ENCODE results near the gene DEF6. TPM values are rescaled to one million over a fixed set of nuclear protein-coding genes. Genes with fewer than 3 reads are reported as not detected.

The DEF6 gene
- total and polyA plus RNA-seq, 11 donors, result 0.38 to 14.4 (median 1.1) TPM

- H3K4me3 ChIP-seq, result no peak overlapping the region
- H3K9me3 ChIP-seq, result no peaks in the 10 kb centered on the region
- H3K27me3 ChIP-seq, result no peaks in the 10 kb centered on the region
- DNase-seq (no peak), ATAC-seq (peak in 1 of 4 donors; percentile 4)
- peaks cover 0 to 51% (median 19%) of the 10 kb centered on the region in 12 donors for H3K4me1 ChIP-seq
- no peak for TF ChIP-seq CTCF (IDR thresholded peaks at IDR 0.05)
- no peak for TF ChIP-seq POLR2A (IDR thresholded peaks at IDR 0.05)
- WGBS, 4 donors, result 92 to 96% (median 95%) methylated on average over 3 of the region's 3 CpGs
- no peaks in the 10 kb centered on the region for H3K36me3 ChIP-seq
- intact Hi-C loops (cut with DNase I), result no loop called here
- H3K27ac ChIP-seq, result no peak overlapping the region
Observed at GRCh38 chr6:35251949-35252348, 45.7 kb upstream of the DEF6 start.

GRCh38 chr6:35253249-35253648 lies 44.4 kb upstream of the DEF6 start:
- Histone ChIP-seq H3K4me1 (peaks cover 0 to 49% (median 22%) of the 10 kb centered on the region in 12 donors), H3K27ac (no peak overlapping the region), H3K27me3 (no peaks in the 10 kb centered on the region), H3K9me3 (no peaks in the 10 kb centered on the region), H3K36me3 (no peaks in the 10 kb centered on the region), H3K4me3 (no peak overlapping the region)
- 87 to 96% (median 91%) methylated on average over 1 of the region's 1 CpG for WGBS, 4 donors
- ATAC-seq, result peak in 2 of 4 donors; percentile 6 to 25
- intact Hi-C loops (cut with DNase I), result no loop called here
- no peak for DNase-seq
- TF ChIP-seq POLR2A (IDR thresholded peaks at IDR 0.05) (no peak), CTCF (IDR thresholded peaks at IDR 0.05) (no peak)

GRCh38 chr6:35258336-35258735 lies 39.3 kb upstream of the DEF6 start:
- Histone ChIP-seq H3K4me1 (peaks cover 0 to 41% (median 23%) of the 10 kb centered on the region in 12 donors), H3K27ac (peak overlapping the region in 10 of 12 donors; percentile 97 to 100 (median 99)), H3K36me3 (no peaks in the 10 kb centered on the region), H3K4me3 (peak overlapping the region in 11 of 12 donors; percentile 67 to 99 (median 95)), H3K9me3 (no peaks in the 10 kb centered on the region), H3K27me3 (no peaks in the 10 kb centered on the region)
- TF ChIP-seq CTCF (IDR thresholded peaks at IDR 0.05) (no peak), POLR2A (IDR thresholded peaks at IDR 0.05) (no peak)
- no peak for ATAC-seq
- DNase-seq, result no peak
- 41 to 55% (median 45%) methylated on average over 7 of the region's 7 CpGs for WGBS, 4 donors
- intact Hi-C loops (cut with DNase I), result no loop called here

- WGBS, 4 donors, result 0% methylated on average over 14 to 20 of the region's 20 CpGs
- intact Hi-C loops (cut with DNase I), result no loop called here
- H3K27me3 ChIP-seq, result no peaks in the 10 kb centered on the region
Observed at GRCh38 chr6:35258858-35259193, 38.8 kb upstream of the DEF6 start.

More at GRCh38 chr6:35258858-35259193, 38.8 kb upstream of the DEF6 start:
- peaks cover 0 to 41% (median 27%) of the 10 kb centered on the region in 12 donors for H3K4me1 ChIP-seq
- H3K27ac ChIP-seq, result peak overlapping the region; percentile 97 to 100 (median 99)
- H3K36me3 ChIP-seq, result no peaks in the 10 kb centered on the region
- TF ChIP-seq POLR2A (IDR thresholded peaks at IDR 0.05), result no peak
- TF ChIP-seq CTCF (IDR thresholded peaks at IDR 0.05), result peak in 1 of 12 donors; percentile 11
- DNase-seq (peak in 1 of 5 donors; percentile 29), ATAC-seq (peak in 2 of 4 donors; percentile 4 to 5)
- H3K9me3 ChIP-seq, result no peaks in the 10 kb centered on the region
- peak overlapping the region; percentile 63 to 99 (median 95) for H3K4me3 ChIP-seq

Measured in heart left ventricle (tissue), 16 donors.